ENCODE measurements around the gene NPVF.

NPVF gene

GRCh38 chr7:25179325-25179724 is 49.0 kb downstream of the NPVF start:
- in situ Hi-C loops (cut with HindIII; ENCODE audit: low sequenced_read_pairs) = no loop called here

Data from endothelial cell of hepatic sinusoid (primary cell).